GM12878 (cell line): ENCODE measurements around the gene PSMB7. TPM values are rescaled to one million over a fixed set of nuclear protein-coding genes. Genes with fewer than 3 reads are reported as not detected.
A peak's percentile ranks its signal among the peaks of the same experiment; 100 is the strongest.

Experiments used
- ATAC-seq: fragments of 200-7000 bp; cut with Tn5 transposase; 3 replicates; pipeline ENCODE4 v1.9.1; 2020; ENCODE audit warnings: mild to moderate bottlenecking, moderate library complexity
- BruUV-seq: library from RNA; stranded (reverse); fragments of 400-500 nt; replicated peaks from 2 replicates; lab custom pipeline; 2021; lab: Mats Ljungman, UMichigan
- CTCF ChIA-PET: fragments of 300-600 bp; sonication (Branson Sonifier 250); formaldehyde crosslinking; extraction: SDS; loops from one replicate; lab custom pipeline; 2021; ENCODE audit warnings: inconsistent platforms; lab: Yijun Ruan, JAX
- POLR2A ChIA-PET: fragments of 350-600 bp; formaldehyde crosslinking; extraction: SDS; loops from one replicate; lab custom pipeline; 2021; ENCODE audit warnings: inconsistent platforms; lab: Charles Lee
- RAD21 ChIA-PET: fragments of 300-600 bp; sonication (Branson Sonifier 250); formaldehyde crosslinking; loops from one replicate; lab custom pipeline; 2023; ENCODE audit warnings: antibody characterized with exemption; ENCODE audit not compliant: unreplicated experiment; lab: Charles Lee
- SMC1A ChIA-PET: fragments of 300-600 bp; sonication (Branson Sonifier 250); formaldehyde crosslinking; loops from one replicate; lab custom pipeline; 2023; ENCODE audit not compliant: unreplicated experiment, uncharacterized antibody; lab: Charles Lee
- DNase-seq: peaks from one replicate; pipeline ENCODE4 v3.0.0-alpha.2; 2011; ENCODE audit warnings: low read depth, low spot score
- FAIRE-seq: peaks from 3 replicates; lab custom pipeline; 2011; peaks lifted over from hg19 to GRCh38; lab: Jason Lieb, UNC
- H2AFZ ChIP-seq: 2 replicates; pipeline ENCODE4 v1.6.0; 2011; ENCODE audit warnings: low read depth, low read length, control low read depth; ENCODE audit not compliant: control insufficient read depth
- H3K27ac ChIP-seq: 2 replicates; pipeline ENCODE4 v1.5.1; 2011; ENCODE audit warnings: control low read depth; ENCODE audit not compliant: control insufficient read depth, insufficient read depth
- H3K27me3 ChIP-seq, 2 experiments: replicated peaks in 1 of 2; 2 replicates each; pipeline versions ENCODE4 v1.6.0 to v1.6.1; 2011; ENCODE audit warnings: low read length in 1 of 2; ENCODE audit not compliant: control insufficient read depth in 2 of 2, insufficient read depth in 2 of 2
- H3K36me3 ChIP-seq, 2 experiments: 2 replicates each; pipeline ENCODE4 v1.5.1; 2011; ENCODE audit warnings: low read length in 1 of 2; ENCODE audit not compliant: control insufficient read depth in 2 of 2, insufficient read depth in 2 of 2
- H3K4me1 ChIP-seq: 2 replicates; pipeline ENCODE4 v1.6.1; 2011; ENCODE audit warnings: mild to moderate bottlenecking, low read length, moderate library complexity, mixed read lengths; ENCODE audit not compliant: control insufficient read depth, insufficient read depth
- H3K4me2 ChIP-seq: 2 replicates; pipeline ENCODE4 v1.6.0; 2011; ENCODE audit warnings: control low read depth; ENCODE audit not compliant: control insufficient read depth, insufficient read depth
- H3K4me3 ChIP-seq: fragments of 200-600 bp; sonication (generic); 2 replicates; pipeline ENCODE4 v1.5.1; 2016
- H3K79me2 ChIP-seq: 2 replicates; pipeline ENCODE4 v1.6.0; 2011; ENCODE audit warnings: low read length; ENCODE audit not compliant: control insufficient read depth, insufficient read depth
- H3K9ac ChIP-seq: 2 replicates; pipeline ENCODE4 v1.8.0; 2011; ENCODE audit warnings: low read length, control low read depth, mixed read lengths; ENCODE audit not compliant: control insufficient read depth, insufficient read depth
- H3K9me3 ChIP-seq: replicated peaks from 3 replicates; pipeline ENCODE4 v1.5.1; 2011; ENCODE audit warnings: mild to moderate bottlenecking, low read length; ENCODE audit not compliant: control insufficient read depth, insufficient read depth
- H4K20me1 ChIP-seq: 2 replicates; pipeline ENCODE4 v1.6.0; 2011; ENCODE audit not compliant: control insufficient read depth, insufficient read depth
- CBFB ChIP-seq: IDR thresholded peaks from 2 replicates; pipeline ENCODE4 v1.6.1; 2016; ENCODE audit warnings: antibody characterized with exemption, low read depth
- PAX8 ChIP-seq: fragments of 450-650 bp; IDR thresholded peaks from 2 replicates; pipeline ENCODE4 v1.6.1; 2017; ENCODE audit warnings: mild to moderate bottlenecking, moderate library complexity
- RAD21 ChIP-seq: IDR thresholded peaks from 2 replicates; pipeline ENCODE4 v1.6.1; 2011; ENCODE audit warnings: mild to moderate bottlenecking, low read depth, low read length, moderate library complexity; ENCODE audit not compliant: insufficient read depth
- ZNF24 ChIP-seq: fragments of 450-650 bp; IDR thresholded peaks from 2 replicates; pipeline ENCODE4 v1.6.1; 2017; ENCODE audit warnings: antibody characterized with exemption, mild to moderate bottlenecking
- WGBS: methylation state at CpG from one replicate; pipeline ENCODE4 v1.1.6; 2016; ENCODE audit warnings: low lambda C conversion rate; ENCODE audit not compliant: insufficient replicate concordance, insufficient coverage; ENCODE audit errors: missing lambda C conversion rate; 5-methylcytosine and 5-hydroxymethylcytosine counted together
- in situ Hi-C: fragments of 300-500 bp; cut with MboI; formaldehyde crosslinking; loops from 9 replicates; pipeline ENCODE4 v1.14.3; 2018; ENCODE audit warnings: mixed read lengths
- intact Hi-C: fragments of 100-400 bp; cut with micrococcal nuclease; formaldehyde crosslinking; loops from one replicate; pipeline ENCODE4 v1.14.2; 2022; ENCODE audit not compliant: unreplicated experiment
- polyA plus RNA-seq, 11 experiments: library from polyadenylated mRNA; depleted of rRNA in 4 of 11; unstranded in 6 of 11; stranded (reverse) in 5 of 11; fragments of >200 nt; fragmentation: Nextera tagmentation in 4 of 11; fragmentation: Illumina TruSeq in 1 of 11; extraction: Ambion mirVana in 4 of 11; extraction: Trizol in 1 of 11; gene quantifications; 1 replicate in 1 of 11; 2 replicates in 10 of 11; pipeline versions ENCODE4 v1.2.1 to v1.2.3, GENCODE V29; 2011 to 2016; ENCODE audit warnings: inconsistent platforms in 2 of 11, missing spikeins in 2 of 11, low read depth in 1 of 11
- total RNA-seq, 4 experiments: library from RNA; depleted of rRNA in 3 of 4; stranded (reverse); fragments of >200 nt in 3 of 4; fragmentation: Illumina TruSeq in 1 of 4; extraction: Trizol in 1 of 4; gene quantifications; 2 replicates each; pipeline versions ENCODE4 v1.2.1 to v1.2.3, GENCODE V29; 2013 to 2021
- TF ChIP-seq, protein P1 (sequence below), 3 experiments: IDR thresholded peaks in 2 of 3; conservative IDR thresholded peaks in 1 of 3; 2 replicates each; pipeline ENCODE4 v1.5.1; 2011; ENCODE audit warnings: low read depth in 3 of 3, low read length in 3 of 3, mild to moderate bottlenecking in 3 of 3, control low read depth in 2 of 3, moderate library complexity in 2 of 3, inconsistent platforms in 1 of 3, mixed read lengths in 1 of 3; ENCODE audit not compliant: control insufficient read depth in 2 of 3, insufficient read depth in 1 of 3; ENCODE audit errors: extremely low read depth in 1 of 3

The PSMB7 gene
- total and polyA plus RNA-seq, 10 of the 15 experiments (the other 5 are each of a cell fraction or from before 2014, with no cell fraction given) = 174 to 564 (median 268) TPM

DNA sequence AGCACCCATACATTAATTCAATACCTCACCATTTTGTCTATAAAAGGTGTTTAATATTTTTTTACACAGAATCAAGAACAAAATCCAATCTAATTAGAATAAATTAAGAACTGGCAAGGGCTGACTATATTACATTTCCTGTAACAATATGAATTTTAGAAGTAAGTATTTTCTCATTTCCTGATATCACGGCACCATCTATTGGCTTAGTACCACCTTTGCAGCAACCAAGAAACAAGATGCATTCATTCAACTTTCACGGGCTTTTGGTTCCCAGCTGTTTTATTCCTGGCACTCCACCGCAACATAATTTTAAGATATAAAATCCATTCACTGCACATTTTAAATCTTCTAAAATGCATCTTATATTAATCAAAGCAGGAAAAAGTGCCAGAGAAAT is 20.6 kb downstream of the PSMB7 start:
- Histone ChIP-seq H3K9ac (no peak overlapping the region), H3K36me3 (peaks cover 9 to 28% of the 10 kb centered on the region in 2 experiments), H3K4me2 (no peak overlapping the region; the same call in 1 of the 2 replicates), H3K27ac (peak overlapping the region; percentile 9; the same call in 1 of the 2 replicates), H3K79me2 (peaks cover 25% of the 10 kb centered on the region), H3K4me3 (no peak overlapping the region), H3K9me3 (no peaks in the 10 kb centered on the region), H4K20me1 (peaks cover 2% of the 10 kb centered on the region; the same call in 1 of the 2 replicates), H3K27me3 (no peaks in the 10 kb centered on the region), H2AFZ (no peak overlapping the region), H3K4me1 (peaks cover 5% of the 10 kb centered on the region; the same call in 1 of the 2 replicates)
- TF ChIP-seq ZNF24 (0 out of 2 replicates have a peak, but pooled peaks have one; percentile 31), CBFB (no peak), RAD21 (peak; percentile 39), PAX8 (no peak)
- TF ChIP-seq, protein P1, sequence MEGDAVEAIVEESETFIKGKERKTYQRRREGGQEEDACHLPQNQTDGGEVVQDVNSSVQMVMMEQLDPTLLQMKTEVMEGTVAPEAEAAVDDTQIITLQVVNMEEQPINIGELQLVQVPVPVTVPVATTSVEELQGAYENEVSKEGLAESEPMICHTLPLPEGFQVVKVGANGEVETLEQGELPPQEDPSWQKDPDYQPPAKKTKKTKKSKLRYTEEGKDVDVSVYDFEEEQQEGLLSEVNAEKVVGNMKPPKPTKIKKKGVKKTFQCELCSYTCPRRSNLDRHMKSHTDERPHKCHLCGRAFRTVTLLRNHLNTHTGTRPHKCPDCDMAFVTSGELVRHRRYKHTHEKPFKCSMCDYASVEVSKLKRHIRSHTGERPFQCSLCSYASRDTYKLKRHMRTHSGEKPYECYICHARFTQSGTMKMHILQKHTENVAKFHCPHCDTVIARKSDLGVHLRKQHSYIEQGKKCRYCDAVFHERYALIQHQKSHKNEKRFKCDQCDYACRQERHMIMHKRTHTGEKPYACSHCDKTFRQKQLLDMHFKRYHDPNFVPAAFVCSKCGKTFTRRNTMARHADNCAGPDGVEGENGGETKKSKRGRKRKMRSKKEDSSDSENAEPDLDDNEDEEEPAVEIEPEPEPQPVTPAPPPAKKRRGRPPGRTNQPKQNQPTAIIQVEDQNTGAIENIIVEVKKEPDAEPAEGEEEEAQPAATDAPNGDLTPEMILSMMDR (IDR thresholded peaks at IDR 0.05 in 2 of 3, conservative IDR thresholded peaks at IDR 0.05 in 1 of 3; ENCODE audit: control insufficient read depth in 2 of 3, extremely low read depth in 1 of 3, insufficient read depth in 1 of 3, low read depth in 3 of 3, low read length in 3 of 3) = peak in 2 of 3 experiments; percentile 24 to 36; a peak in 2 of 6 replicates
- RAD21 ChIA-PET = interaction anchor here (1.1 to 2.8 kb wide), 3 partner anchors 10 to 268 kb away, joined by 3 to 8 read pairs (median 5); no protein-coding TSS in a partner anchor
- no peak for DNase-seq
- 70% methylated on average over 3 of the region's 3 CpGs for WGBS
- SMC1A ChIA-PET = interaction anchor here (0.7 to 2.7 kb wide), 6 partner anchors 16 to 281 kb away, joined by 3 to 12 read pairs (median 4); no protein-coding TSS in a partner anchor
- in situ Hi-C loops (no loop called here), intact Hi-C loops (no loop called here)
- peak; percentile 33; the same call in 2 of the 3 replicates for ATAC-seq
- CTCF ChIA-PET = interaction anchor here (0.8 to 3.8 kb wide), 9 partner anchors 9 to 272 kb away, joined by 3 to 24 read pairs (median 4); no protein-coding TSS in a partner anchor
- no TSS peak for BruUV-seq
- no peak for FAIRE-seq
- POLR2A ChIA-PET = interaction anchor here (1.5 to 1.7 kb wide), 2 partner anchors 9 to 11 kb away, joined by 4 read pairs; no protein-coding TSS in a partner anchor
